Colonic mucosa (tissue), 4 donors: ENCODE measurements around the gene POU6F2. TPM values are rescaled to one million over a fixed set of nuclear protein-coding genes. Genes with fewer than 3 reads are reported as not detected.
"Not testable (repeated sequence)": the region's sequence is repeated elsewhere in the genome, so short reads cannot be mapped to it uniquely, and the experiment has no call there.

Experiments used
- DNase-seq: peaks from one replicate; pipeline ENCODE4 v3.0.0-alpha.2; 2020
- H3K27ac ChIP-seq: fragments of 200-600 bp; one replicate; pipeline ENCODE4 v1.8.0; 2021
- H3K27me3 ChIP-seq: fragments of 200-600 bp; one replicate; pipeline ENCODE4 v1.8.0; 2021
- H3K36me3 ChIP-seq: fragments of 200-600 bp; one replicate; pipeline ENCODE4 v1.8.0; 2021
- H3K4me1 ChIP-seq: fragments of 200-600 bp; one replicate; pipeline ENCODE4 v1.8.0; 2021; ENCODE audit warnings: mild to moderate bottlenecking
- H3K4me3 ChIP-seq: fragments of 200-600 bp; one replicate; pipeline ENCODE4 v1.8.0; 2021
- H3K9ac ChIP-seq, 2 donors: one replicate each; pipeline ENCODE4 v1.7.0; 2013; ENCODE audit warnings: control low read depth in 2 of 2, low read depth in 2 of 2, low read length in 2 of 2
- H3K9me3 ChIP-seq: fragments of 200-600 bp; one replicate; pipeline ENCODE4 v1.8.0; 2021
- intact Hi-C: fragments of 100-400 bp; cut with DNase I; formaldehyde crosslinking; loops from one replicate; pipeline ENCODE4 v1.14.1; 2022
- total RNA-seq, 2 donors: library from RNA; stranded (reverse); fragmentation: NEBNext Ultra II Directional in 1 of 2; extraction: Animal tissue kit (Norgen Biotek cat#: 25700) in 1 of 2; gene quantifications; one replicate each; pipeline ENCODE4 v1.2.1, GENCODE V29; 2021
- TF ChIP-seq, protein P1 (sequence below): fragments of 200-600 bp; IDR thresholded peaks from one replicate; pipeline ENCODE4 v1.8.0; 2022; ENCODE audit warnings: antibody characterized with exemption, mild to moderate bottlenecking
- donor health status: healthy.
- donor health status: DM: no; HTN: no; CAD: no.
- donor health status: DM: no; HTN: no; CAD: no.

The POU6F2 gene
- total RNA-seq, 2 donors from 2014 or later: 1.3 TPM; not detected in 1

DNA sequence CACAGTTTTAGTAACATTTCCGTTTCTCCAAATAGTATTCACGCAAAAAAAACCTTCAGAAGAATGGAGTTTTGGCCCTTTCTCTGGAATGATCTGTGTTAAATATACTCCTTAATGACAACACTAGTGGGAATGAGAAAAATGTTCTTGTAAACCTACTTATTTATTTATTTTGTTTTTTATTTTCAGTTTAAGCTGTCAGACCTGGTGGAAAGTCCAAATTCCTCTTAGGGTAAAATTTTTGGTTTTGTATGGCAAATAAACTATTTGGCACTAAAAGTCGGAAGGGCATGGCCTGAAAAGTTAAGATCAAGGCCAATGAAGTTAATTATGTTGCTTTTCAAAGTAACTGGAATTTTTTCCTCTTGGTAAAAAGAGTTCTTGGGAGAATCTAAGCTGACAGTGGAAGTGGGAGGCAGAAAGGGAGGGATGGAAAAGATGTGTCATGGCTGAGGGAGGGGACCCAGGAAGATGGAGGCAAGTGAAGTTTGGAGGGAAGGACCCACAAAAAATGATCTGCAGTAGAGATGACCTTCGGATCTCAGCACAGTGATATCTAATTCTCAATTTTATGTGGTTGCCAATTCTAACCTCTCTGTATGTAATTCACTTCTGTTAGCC is 35.2 kb upstream of the POU6F2 start:
- Histone ChIP-seq H3K27me3 (no peaks in the 10 kb centered on the region), H3K36me3 (no peaks in the 10 kb centered on the region), H3K9ac (no peak overlapping the region), H3K27ac (no peak overlapping the region), H3K4me1 (no peaks in the 10 kb centered on the region), H3K4me3 (no peak overlapping the region), H3K9me3 (no peaks in the 10 kb centered on the region)
- DNase-seq: no peak
- intact Hi-C loops: no loop called here
- TF ChIP-seq, protein P1, sequence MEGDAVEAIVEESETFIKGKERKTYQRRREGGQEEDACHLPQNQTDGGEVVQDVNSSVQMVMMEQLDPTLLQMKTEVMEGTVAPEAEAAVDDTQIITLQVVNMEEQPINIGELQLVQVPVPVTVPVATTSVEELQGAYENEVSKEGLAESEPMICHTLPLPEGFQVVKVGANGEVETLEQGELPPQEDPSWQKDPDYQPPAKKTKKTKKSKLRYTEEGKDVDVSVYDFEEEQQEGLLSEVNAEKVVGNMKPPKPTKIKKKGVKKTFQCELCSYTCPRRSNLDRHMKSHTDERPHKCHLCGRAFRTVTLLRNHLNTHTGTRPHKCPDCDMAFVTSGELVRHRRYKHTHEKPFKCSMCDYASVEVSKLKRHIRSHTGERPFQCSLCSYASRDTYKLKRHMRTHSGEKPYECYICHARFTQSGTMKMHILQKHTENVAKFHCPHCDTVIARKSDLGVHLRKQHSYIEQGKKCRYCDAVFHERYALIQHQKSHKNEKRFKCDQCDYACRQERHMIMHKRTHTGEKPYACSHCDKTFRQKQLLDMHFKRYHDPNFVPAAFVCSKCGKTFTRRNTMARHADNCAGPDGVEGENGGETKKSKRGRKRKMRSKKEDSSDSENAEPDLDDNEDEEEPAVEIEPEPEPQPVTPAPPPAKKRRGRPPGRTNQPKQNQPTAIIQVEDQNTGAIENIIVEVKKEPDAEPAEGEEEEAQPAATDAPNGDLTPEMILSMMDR: no peak

DNA sequence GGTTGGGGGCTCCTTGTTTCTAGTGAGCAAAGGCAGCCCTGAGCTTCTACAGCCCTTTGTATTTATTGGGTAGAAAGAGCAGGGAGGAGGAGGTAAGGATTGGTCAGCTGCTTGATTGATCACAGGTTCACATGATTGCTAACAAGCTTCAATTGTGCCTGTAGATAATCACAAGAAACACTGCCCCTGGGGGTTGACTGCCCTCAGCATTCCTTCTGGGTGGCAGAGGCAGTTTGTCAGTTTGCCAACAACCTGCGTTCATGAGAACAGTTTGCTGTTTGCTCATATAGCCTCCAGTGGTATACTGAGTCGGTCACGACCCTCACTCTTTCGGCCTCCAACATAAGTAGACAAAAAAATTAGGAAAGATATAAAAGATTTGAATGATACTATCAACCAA is 30.2 kb upstream of the POU6F2 start:
- H3K9me3 ChIP-seq, H3K9ac ChIP-seq, H3K4me3 ChIP-seq, DNase-seq, H3K27ac ChIP-seq, H3K36me3 ChIP-seq, H3K27me3 ChIP-seq, H3K4me1 ChIP-seq, intact Hi-C loops: not testable (repeated sequence)

DNA sequence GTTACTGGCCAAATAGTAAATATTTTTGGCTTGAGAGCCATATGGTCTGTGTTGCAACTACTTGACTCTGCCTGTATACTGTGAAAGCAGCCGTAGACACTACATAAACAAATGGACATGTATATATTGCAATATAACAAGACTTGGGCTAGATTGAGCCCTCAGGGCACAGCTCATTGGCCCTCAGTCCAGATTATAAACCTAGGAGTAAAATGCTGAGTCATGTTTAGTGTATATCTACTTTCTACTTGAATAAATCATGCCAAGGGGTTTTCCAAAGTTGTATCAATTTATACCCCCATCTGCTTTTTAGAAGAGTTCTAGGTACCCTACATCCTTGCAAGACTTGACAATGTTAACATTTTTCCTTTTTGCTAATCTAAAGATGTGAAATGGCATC is 27.4 kb upstream of the POU6F2 start:
- intact Hi-C loops: no loop called here
- H3K36me3 ChIP-seq: no peaks in the 10 kb centered on the region
- no peaks in the 10 kb centered on the region for H3K9me3 ChIP-seq
- H3K27me3 ChIP-seq: no peaks in the 10 kb centered on the region
- H3K27ac ChIP-seq: no peak overlapping the region
- no peak overlapping the region for H3K9ac ChIP-seq
- H3K4me3 ChIP-seq: no peak overlapping the region
- TF ChIP-seq, protein P1: no peak
- H3K4me1 ChIP-seq: no peaks in the 10 kb centered on the region
- no peak for DNase-seq

GRCh38 chr7:38951213-38951612 is 26.5 kb upstream of the POU6F2 start:
- Histone ChIP-seq H3K9ac (no peak overlapping the region), H3K36me3 (no peaks in the 10 kb centered on the region), H3K9me3 (no peaks in the 10 kb centered on the region), H3K4me3 (no peak overlapping the region), H3K4me1 (no peaks in the 10 kb centered on the region), H3K27ac (no peak overlapping the region), H3K27me3 (no peaks in the 10 kb centered on the region)
- TF ChIP-seq, protein P1: no peak
- no peak for DNase-seq
- intact Hi-C loops: no loop called here

DNA sequence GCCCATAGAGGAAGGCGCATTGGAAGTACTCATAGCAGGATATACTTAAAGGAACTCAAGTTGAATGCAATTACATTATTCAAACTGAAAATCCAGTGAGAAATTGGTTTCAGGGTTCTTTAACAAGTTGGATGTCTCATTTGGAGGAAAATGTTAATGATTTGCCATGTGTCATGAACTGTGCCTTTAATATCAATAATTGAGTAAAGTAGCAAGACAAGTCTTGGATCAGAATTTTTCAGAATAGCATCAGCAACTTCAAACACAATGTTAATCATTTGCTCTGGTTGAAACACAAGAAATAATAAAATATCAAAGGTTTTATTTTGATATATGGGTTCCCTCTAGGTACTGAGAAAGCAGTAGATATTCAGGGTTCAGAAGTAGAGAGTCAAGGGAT is 24.5 kb upstream of the POU6F2 start:
- Histone ChIP-seq H3K4me1 (no peaks in the 10 kb centered on the region), H3K36me3 (no peaks in the 10 kb centered on the region), H3K27ac (no peak overlapping the region), H3K9ac (no peak overlapping the region), H3K4me3 (no peak overlapping the region), H3K9me3 (no peaks in the 10 kb centered on the region), H3K27me3 (no peaks in the 10 kb centered on the region)
- DNase-seq: no peak
- intact Hi-C loops: no loop called here
- TF ChIP-seq, protein P1: no peak

- no peak overlapping the region for H3K9ac ChIP-seq
- DNase-seq: no peak
- no peaks in the 10 kb centered on the region for H3K36me3 ChIP-seq
- no peaks in the 10 kb centered on the region for H3K9me3 ChIP-seq
- H3K27ac ChIP-seq: no peak overlapping the region
- TF ChIP-seq, protein P1: no peak
- H3K4me3 ChIP-seq: no peak overlapping the region
- H3K27me3 ChIP-seq: no peaks in the 10 kb centered on the region
- intact Hi-C loops: no loop called here
- H3K4me1 ChIP-seq: no peaks in the 10 kb centered on the region
These were observed 23.7 kb upstream of the POU6F2 start for GRCh38 chr7:38953971-38954370.
